Prostate gland (tissue), 2 donors: ENCODE results near the gene ARID4B.

ENCODE experiments used
- CTCF ChIP-seq, 4 experiments: fragments of 200-600 bp in 2 of 4; fragments of 450-650 bp in 2 of 4; sonication (generic) in 2 of 4; IDR thresholded peaks; 1 replicate in 3 of 4; 2 replicates in 1 of 4; pipeline ENCODE4 v1.5.1; 2016 to 2019; ENCODE audit warnings: antibody characterized with exemption in 4 of 4, mild to moderate bottlenecking in 2 of 4, moderate library complexity in 2 of 4
- POLR2A ChIP-seq: fragments of 450-650 bp; IDR thresholded peaks from one replicate; pipeline ENCODE4 v1.6.1; 2016; ENCODE audit warnings: antibody characterized with exemption, mild to moderate bottlenecking

DNA sequence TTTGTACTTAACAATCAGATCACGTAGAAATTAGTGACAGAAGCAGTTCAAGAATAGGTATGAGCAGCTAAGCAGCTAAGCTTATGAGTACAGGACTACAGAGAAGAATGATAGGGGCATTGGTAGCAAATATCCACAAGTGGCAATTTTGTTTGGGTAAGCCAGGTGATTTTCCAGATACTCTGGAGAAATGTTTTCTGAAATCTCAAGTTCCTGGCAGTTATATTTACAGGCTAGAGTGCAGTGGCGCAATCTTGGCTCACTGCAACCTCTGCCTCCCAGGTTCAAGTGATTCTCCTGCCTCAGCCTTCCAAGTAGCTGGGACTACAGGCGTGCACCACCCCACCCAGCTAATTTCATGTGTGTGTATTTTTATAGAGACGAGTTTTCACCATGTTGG is 55.1 kb downstream of the ARID4B start:
- TF ChIP-seq POLR2A, result no peak
- TF ChIP-seq CTCF (IDR thresholded peaks at IDR 0.05), result no peak
